ENCODE results near the gene CRABP2.

DNA sequence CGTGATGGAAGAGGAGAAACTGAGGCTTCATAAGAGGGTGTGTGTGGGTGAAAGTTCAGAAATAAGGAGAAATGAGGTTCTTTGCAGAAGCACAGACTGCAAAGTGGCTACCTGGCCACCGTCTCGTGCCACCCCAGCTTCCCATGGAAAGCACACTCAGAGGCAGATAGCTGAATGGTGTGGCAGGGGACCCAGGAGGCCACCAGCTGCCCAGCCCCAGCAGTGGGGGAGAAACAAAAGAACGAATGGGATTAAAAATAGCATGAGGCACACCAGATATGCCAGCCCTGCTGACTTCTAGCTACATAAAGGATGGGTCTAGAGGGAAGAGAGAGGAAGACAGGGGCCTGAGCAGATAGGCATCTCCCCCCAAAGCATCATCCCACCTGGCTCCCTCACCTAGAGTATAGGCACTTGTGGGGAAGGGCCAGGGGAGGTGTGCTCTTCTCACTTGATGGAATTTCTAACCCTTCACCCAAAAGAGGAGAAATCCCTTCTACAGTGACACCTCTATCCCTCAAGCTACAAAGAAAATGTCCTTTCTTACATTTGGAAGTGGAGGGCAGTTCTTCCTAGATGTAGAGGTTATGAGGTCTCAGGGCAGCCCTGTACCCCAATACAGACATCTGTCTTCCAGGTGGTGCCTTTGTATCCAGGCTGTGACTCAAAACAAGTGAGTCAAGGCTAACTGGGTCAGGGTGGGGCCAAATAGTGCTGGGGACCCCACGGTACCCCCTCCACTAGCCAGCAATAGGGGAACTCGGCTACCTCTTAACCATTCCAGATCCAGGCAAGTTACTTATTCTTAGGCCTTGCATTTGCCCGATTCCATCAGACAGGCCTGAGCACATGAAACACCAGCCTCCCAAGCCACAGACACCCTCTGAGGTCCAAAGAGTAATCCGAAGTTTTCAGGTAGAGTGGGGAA is 42.6 kb upstream of the CRABP2 start:
- TF ChIP-seq ZNF34 (CRISPR knock-in tag; IDR thresholded peaks at IDR 0.05; ENCODE audit: borderline replicate concordance) (no peak), SMC3 (IDR thresholded peaks at IDR 0.05; ENCODE audit: low read length) (no peak), CBX2 (IDR thresholded peaks at IDR 0.05; ENCODE audit: low read depth, low read length) (no peak), CBX2 (CRISPR knock-in tag; IDR thresholded peaks at IDR 0.05; ENCODE audit: low read depth) (no peak), RAD21 (CRISPR knock-in tag; IDR thresholded peaks at IDR 0.05) (no peak), SP4 (CRISPR knock-in tag; IDR thresholded peaks at IDR 0.05) (no peak), ZNF510 (CRISPR knock-in tag; IDR thresholded peaks at IDR 0.05; ENCODE audit: low read depth) (no peak)
